ENCODE data around the gene AP2A2. TPM values are rescaled to one million over a fixed set of nuclear protein-coding genes. Genes with fewer than 3 reads are reported as not detected.

Gene AP2A2
- total RNA-seq, 1 experiment from 2014 or later, result 123 TPM

- no TSS peak for BruUV-seq (replicated peaks)
- no peak overlapping the region for H3K4me3 ChIP-seq (ENCODE audit: low read depth in 2 of 2, low read length in 2 of 2)
- H3K36me3 ChIP-seq (ENCODE audit: control insufficient read depth, insufficient read depth, low read length), result no peaks in the 10 kb centered on the region
- intact Hi-C loops (cut with micrococcal nuclease; ENCODE audit: unreplicated experiment) (no loop called here), in situ Hi-C loops (cut with HindIII; ENCODE audit: low pct_unique_long_range_greater_than_20kb, low sequenced_read_pairs) (no loop called here)
- H3K27me3 ChIP-seq (ENCODE audit: control insufficient read depth, insufficient read depth, low read length), result no peaks in the 10 kb centered on the region
- ChIA-PET CTCF (interaction anchor here (0.6 kb wide), 2 partner anchors 14 to 24 kb away, joined by 3 to 7 read pairs; no protein-coding TSS in a partner anchor), POLR2A (no interaction called here)
- no peak overlapping the region for H3K27ac ChIP-seq (ENCODE audit: low read length)
- H3K9me3 ChIP-seq (ENCODE audit: control insufficient read depth, insufficient read depth, low read depth, low read length), result no peaks in the 10 kb centered on the region
- TF ChIP-seq SIN3A (IDR thresholded peaks at IDR 0.05; ENCODE audit: borderline replicate concordance, insufficient read depth, low read depth, low read length) (no peak), TCF7L2 (IDR thresholded peaks at IDR 0.05; ENCODE audit: low read depth, low read length) (no peak), POLR2AphosphoS5 (IDR thresholded peaks at IDR 0.05; ENCODE audit: low read depth, low read length) (no peak)
- TF ChIP-seq, protein P1, sequence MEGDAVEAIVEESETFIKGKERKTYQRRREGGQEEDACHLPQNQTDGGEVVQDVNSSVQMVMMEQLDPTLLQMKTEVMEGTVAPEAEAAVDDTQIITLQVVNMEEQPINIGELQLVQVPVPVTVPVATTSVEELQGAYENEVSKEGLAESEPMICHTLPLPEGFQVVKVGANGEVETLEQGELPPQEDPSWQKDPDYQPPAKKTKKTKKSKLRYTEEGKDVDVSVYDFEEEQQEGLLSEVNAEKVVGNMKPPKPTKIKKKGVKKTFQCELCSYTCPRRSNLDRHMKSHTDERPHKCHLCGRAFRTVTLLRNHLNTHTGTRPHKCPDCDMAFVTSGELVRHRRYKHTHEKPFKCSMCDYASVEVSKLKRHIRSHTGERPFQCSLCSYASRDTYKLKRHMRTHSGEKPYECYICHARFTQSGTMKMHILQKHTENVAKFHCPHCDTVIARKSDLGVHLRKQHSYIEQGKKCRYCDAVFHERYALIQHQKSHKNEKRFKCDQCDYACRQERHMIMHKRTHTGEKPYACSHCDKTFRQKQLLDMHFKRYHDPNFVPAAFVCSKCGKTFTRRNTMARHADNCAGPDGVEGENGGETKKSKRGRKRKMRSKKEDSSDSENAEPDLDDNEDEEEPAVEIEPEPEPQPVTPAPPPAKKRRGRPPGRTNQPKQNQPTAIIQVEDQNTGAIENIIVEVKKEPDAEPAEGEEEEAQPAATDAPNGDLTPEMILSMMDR (IDR thresholded peaks at IDR 0.05), result no peak
- TF ChIP-seq, protein P2, sequence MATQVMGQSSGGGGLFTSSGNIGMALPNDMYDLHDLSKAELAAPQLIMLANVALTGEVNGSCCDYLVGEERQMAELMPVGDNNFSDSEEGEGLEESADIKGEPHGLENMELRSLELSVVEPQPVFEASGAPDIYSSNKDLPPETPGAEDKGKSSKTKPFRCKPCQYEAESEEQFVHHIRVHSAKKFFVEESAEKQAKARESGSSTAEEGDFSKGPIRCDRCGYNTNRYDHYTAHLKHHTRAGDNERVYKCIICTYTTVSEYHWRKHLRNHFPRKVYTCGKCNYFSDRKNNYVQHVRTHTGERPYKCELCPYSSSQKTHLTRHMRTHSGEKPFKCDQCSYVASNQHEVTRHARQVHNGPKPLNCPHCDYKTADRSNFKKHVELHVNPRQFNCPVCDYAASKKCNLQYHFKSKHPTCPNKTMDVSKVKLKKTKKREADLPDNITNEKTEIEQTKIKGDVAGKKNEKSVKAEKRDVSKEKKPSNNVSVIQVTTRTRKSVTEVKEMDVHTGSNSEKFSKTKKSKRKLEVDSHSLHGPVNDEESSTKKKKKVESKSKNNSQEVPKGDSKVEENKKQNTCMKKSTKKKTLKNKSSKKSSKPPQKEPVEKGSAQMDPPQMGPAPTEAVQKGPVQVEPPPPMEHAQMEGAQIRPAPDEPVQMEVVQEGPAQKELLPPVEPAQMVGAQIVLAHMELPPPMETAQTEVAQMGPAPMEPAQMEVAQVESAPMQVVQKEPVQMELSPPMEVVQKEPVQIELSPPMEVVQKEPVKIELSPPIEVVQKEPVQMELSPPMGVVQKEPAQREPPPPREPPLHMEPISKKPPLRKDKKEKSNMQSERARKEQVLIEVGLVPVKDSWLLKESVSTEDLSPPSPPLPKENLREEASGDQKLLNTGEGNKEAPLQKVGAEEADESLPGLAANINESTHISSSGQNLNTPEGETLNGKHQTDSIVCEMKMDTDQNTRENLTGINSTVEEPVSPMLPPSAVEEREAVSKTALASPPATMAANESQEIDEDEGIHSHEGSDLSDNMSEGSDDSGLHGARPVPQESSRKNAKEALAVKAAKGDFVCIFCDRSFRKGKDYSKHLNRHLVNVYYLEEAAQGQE (IDR thresholded peaks at IDR 0.05; ENCODE audit: insufficient read depth in 1 of 2, low read depth in 2 of 2, low read length in 1 of 2), result no peak
- H3K4me1 ChIP-seq (ENCODE audit: control insufficient read depth, insufficient read depth, low read length), result peaks cover 9% of the 10 kb centered on the region
- no peak for ATAC-seq
- DNase-seq (ENCODE audit: low read depth, low spot score), result no peak
These were observed 3.6 kb upstream of the AP2A2 start for GRCh38 chr11:921921-922678.

GRCh38 chr11:923691-924405, 1.8 kb upstream of the AP2A2 start:
- Histone ChIP-seq H3K36me3 (ENCODE audit: control insufficient read depth, insufficient read depth, low read length) (no peaks in the 10 kb centered on the region), H3K27ac (ENCODE audit: low read length) (no peak overlapping the region), H3K27me3 (ENCODE audit: control insufficient read depth, insufficient read depth, low read length) (no peaks in the 10 kb centered on the region), H3K4me1 (ENCODE audit: control insufficient read depth, insufficient read depth, low read length) (peaks cover 21% of the 10 kb centered on the region), H3K9me3 (ENCODE audit: control insufficient read depth, insufficient read depth, low read depth, low read length) (no peaks in the 10 kb centered on the region), H3K4me3 (ENCODE audit: low read depth in 2 of 2, low read length in 2 of 2) (no peak overlapping the region)
- ATAC-seq (no peak), DNase-seq (ENCODE audit: low read depth, low spot score) (no peak)
- no TSS peak for BruUV-seq (replicated peaks)
- POLR2A ChIA-PET, result no interaction called here
- TF ChIP-seq, protein P1 (IDR thresholded peaks at IDR 0.05), result no peak
- TF ChIP-seq SIN3A (IDR thresholded peaks at IDR 0.05; ENCODE audit: borderline replicate concordance, insufficient read depth, low read depth, low read length) (no peak), POLR2AphosphoS5 (IDR thresholded peaks at IDR 0.05; ENCODE audit: low read depth, low read length) (no peak), TCF7L2 (IDR thresholded peaks at IDR 0.05; ENCODE audit: low read depth, low read length) (no peak)
- TF ChIP-seq, protein P2 (IDR thresholded peaks at IDR 0.05; ENCODE audit: insufficient read depth in 1 of 2, low read depth in 2 of 2, low read length in 1 of 2), result no peak
- in situ Hi-C loops (cut with HindIII; ENCODE audit: low pct_unique_long_range_greater_than_20kb, low sequenced_read_pairs) (no loop called here), intact Hi-C loops (cut with micrococcal nuclease; ENCODE audit: unreplicated experiment) (no loop called here)
- CTCF ChIA-PET, result interaction anchor here (0.6 kb wide), 1 partner anchor 27 kb away, joined by 3 read pairs; no protein-coding TSS in a partner anchor
